A673 (cell line): ENCODE data around the gene PDE8A.

ENCODE experiments used
- CTCF ChIP-seq: fragments of 300-800, 200-600 bp; sonication (generic); conservative IDR thresholded peaks from 2 replicates; pipeline ENCODE4 v1.5.1; 2017; ENCODE audit warnings: low read depth, mild to moderate bottlenecking, antibody characterized with exemption, low read length, moderate library complexity, mixed read lengths
- EZH2 ChIP-seq: fragments of 200-600 bp; sonication (generic); IDR thresholded peaks from 2 replicates; pipeline ENCODE4 v1.6.1; 2017; ENCODE audit warnings: borderline replicate concordance, low read depth, mild to moderate bottlenecking, mixed read lengths, antibody characterized with exemption, low read length; ENCODE audit not compliant: poor library complexity, severe bottlenecking

- TF ChIP-seq CTCF (no peak), EZH2 (no peak)
These were observed 108.4 kb downstream of the PDE8A start for GRCh38 chr15:85089929-85090597.
